ENCODE results near the gene OVOL2. TPM values are rescaled to one million over a fixed set of nuclear protein-coding genes. Genes with fewer than 3 reads are reported as not detected.

Gene OVOL2
- total and polyA plus RNA-seq, 10 donors: not detected

DNA sequence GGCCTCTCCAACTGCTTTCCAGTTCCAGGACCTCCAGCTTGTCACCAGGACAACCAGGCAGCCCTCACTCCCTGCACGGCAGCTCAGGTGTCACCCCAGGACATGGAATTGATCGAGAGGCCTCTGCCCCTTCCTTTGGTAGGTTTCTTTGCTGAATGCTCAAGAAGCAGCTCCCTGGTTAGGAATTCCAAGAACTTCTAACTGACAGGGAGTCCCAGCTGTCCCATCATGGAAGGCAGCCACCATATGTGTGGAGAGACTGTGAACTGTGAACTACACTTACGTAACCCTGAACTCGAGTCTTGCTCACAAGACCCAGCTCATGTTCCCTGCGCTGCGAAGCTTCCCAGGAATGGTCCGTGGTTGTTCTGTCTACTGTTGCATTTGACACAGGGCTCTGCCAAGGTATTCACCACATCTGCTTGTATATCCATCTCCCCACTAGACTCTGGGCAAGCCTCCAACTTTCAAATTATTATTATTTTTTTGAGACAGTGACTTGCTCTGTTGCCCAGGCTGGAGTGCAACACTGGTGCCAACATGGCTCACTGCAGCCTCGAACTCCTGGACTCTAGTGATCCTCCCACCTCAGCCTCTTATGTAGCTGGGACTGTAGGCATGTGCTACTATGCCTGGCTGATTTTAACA lies 53.2 kb downstream of the OVOL2 start:
- Histone ChIP-seq H3K4me1 (peaks cover 3 to 35% (median 16%) of the 10 kb centered on the region in 6 donors), H3K27ac (peak overlapping the region in 2 of 8 donors; percentile 51 to 69), H3K4me3 (no peak overlapping the region), H3K9me3 (no peaks in the 10 kb centered on the region), H3K27me3 (replicated peaks in 1 of 7) (no peaks in the 10 kb centered on the region), H3K36me3 (no peaks in the 10 kb centered on the region)
- intact Hi-C loops (cut with DNase I; ENCODE audit: low total_unique reads): no loop called here
- DNase-seq: peak; percentile 53
- WGBS, 5 donors: 72 to 86% (median 80%) methylated on average over 8 of the region's 8 CpGs
- TF ChIP-seq, protein P1, sequence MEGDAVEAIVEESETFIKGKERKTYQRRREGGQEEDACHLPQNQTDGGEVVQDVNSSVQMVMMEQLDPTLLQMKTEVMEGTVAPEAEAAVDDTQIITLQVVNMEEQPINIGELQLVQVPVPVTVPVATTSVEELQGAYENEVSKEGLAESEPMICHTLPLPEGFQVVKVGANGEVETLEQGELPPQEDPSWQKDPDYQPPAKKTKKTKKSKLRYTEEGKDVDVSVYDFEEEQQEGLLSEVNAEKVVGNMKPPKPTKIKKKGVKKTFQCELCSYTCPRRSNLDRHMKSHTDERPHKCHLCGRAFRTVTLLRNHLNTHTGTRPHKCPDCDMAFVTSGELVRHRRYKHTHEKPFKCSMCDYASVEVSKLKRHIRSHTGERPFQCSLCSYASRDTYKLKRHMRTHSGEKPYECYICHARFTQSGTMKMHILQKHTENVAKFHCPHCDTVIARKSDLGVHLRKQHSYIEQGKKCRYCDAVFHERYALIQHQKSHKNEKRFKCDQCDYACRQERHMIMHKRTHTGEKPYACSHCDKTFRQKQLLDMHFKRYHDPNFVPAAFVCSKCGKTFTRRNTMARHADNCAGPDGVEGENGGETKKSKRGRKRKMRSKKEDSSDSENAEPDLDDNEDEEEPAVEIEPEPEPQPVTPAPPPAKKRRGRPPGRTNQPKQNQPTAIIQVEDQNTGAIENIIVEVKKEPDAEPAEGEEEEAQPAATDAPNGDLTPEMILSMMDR (IDR thresholded peaks at IDR 0.05 in 8 of 11, conservative IDR thresholded peaks at IDR 0.05 in 3 of 11): no peak
- TF ChIP-seq POLR2AphosphoS5 (IDR thresholded peaks at IDR 0.05): no peak
- no peak for TF ChIP-seq POLR2A (IDR thresholded peaks at IDR 0.05)

DNA sequence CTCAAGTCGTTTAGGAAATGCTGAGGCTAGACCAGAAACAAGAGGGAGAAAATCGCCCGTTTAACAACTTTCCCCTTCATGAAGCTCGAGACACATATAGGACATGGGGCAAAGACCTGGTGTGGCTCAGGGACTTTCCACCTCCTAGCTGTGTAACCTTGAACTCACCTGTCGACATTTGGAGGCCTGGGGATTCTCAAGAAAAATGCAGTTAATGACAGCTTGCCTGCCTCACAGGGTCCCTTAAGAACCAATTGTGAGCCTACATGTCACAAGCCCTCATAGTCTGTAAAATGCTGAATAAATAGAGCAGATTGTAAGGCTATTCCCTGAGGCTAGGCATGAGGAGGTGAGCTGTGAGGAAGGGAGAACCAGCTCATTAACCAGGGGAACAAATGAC lies 53.8 kb downstream of the OVOL2 start:
- Histone ChIP-seq H3K27ac (peak overlapping the region in 3 of 8 donors; percentile 32 to 69 (median 51)), H3K27me3 (replicated peaks in 1 of 7) (no peaks in the 10 kb centered on the region), H3K4me3 (no peak overlapping the region), H3K4me1 (peaks cover 3 to 35% (median 16%) of the 10 kb centered on the region in 6 donors), H3K36me3 (no peaks in the 10 kb centered on the region), H3K9me3 (no peaks in the 10 kb centered on the region)
- no peak for DNase-seq
- intact Hi-C loops (cut with DNase I; ENCODE audit: low total_unique reads): no loop called here
- TF ChIP-seq, protein P1 (IDR thresholded peaks at IDR 0.05 in 8 of 11, conservative IDR thresholded peaks at IDR 0.05 in 3 of 11): no peak
- TF ChIP-seq POLR2AphosphoS5 (IDR thresholded peaks at IDR 0.05): no peak
- TF ChIP-seq POLR2A (IDR thresholded peaks at IDR 0.05): no peak
- 43 to 55% (median 49%) methylated on average over 5 of the region's 5 CpGs for whole genome bisulfite sequencing, 5 donors

DNA sequence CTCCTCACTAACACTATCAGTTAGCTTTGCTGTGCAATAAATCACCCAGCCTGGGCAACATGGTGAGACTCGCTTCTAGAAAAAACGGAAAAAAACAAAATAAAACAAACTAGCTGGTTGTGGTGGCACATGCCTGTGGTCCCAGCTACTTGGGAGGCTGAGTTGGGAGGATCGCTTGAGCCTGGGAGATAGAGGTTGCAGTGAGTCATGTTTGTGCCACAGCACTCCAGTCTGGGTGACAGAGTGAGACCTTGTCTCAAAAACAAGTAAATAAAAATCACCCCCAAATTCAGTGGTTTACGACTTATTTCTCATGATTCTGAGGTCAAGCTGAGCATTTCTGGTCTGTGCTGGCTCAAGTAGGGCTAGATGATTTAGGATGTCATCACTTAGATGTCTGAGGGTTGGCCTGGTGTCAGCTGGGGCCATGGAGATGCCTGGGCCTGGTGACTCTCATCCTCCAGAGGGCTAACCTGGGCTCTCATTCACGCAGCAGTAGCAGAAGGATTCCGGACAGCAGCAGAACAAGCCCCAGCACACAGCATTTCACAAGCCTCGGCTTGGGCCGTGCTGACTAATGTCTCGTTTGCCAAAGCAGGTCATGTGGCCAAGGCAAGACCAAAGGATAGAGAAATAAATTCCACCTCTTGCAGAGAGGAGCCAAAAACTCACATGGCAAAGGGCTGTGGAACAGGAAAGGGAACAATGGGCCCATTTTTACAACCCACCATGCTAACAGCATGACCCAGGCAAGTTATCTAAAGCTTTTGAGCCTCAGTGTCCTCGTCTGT lies 56.4 kb downstream of the OVOL2 start:
- intact Hi-C loops (cut with DNase I; ENCODE audit: low total_unique reads): no loop called here
- WGBS, 5 donors: 77 to 90% (median 84%) methylated on average over 10 of the region's 10 CpGs
- Histone ChIP-seq H3K36me3 (no peaks in the 10 kb centered on the region), H3K27me3 (replicated peaks in 1 of 7) (no peaks in the 10 kb centered on the region), H3K4me1 (peaks cover 3 to 46% (median 18%) of the 10 kb centered on the region in 6 donors), H3K27ac (no peak overlapping the region), H3K4me3 (no peak overlapping the region), H3K9me3 (no peaks in the 10 kb centered on the region)
- DNase-seq: no peak
- TF ChIP-seq POLR2AphosphoS5 (IDR thresholded peaks at IDR 0.05) (no peak), POLR2A (IDR thresholded peaks at IDR 0.05) (no peak)
- TF ChIP-seq, protein P1 (IDR thresholded peaks at IDR 0.05 in 8 of 11, conservative IDR thresholded peaks at IDR 0.05 in 3 of 11): no peak

DNA sequence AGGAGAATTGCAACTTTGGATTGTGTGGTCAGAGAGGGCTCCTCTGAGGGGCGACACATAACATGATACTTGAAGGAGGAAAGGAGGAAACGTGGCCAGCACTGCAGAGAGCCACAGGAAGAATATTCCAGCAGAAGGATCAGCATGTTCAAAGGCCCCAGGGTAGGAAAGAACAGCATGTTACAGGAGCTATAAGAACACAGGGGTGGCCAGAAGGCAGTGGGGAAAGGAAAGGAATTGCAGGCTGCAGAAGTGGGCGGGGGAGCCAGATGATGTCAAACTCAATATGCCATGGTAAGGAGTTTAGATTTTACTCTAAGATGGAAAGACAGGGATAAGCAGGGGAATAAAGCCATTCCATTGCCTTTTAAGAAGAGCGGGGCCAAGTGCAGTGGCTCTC lies 58.1 kb downstream of the OVOL2 start:
- no peaks in the 10 kb centered on the region for H3K9me3 ChIP-seq
- H3K27ac ChIP-seq: no peak overlapping the region
- TF ChIP-seq POLR2A (IDR thresholded peaks at IDR 0.05): no peak
- TF ChIP-seq POLR2AphosphoS5 (IDR thresholded peaks at IDR 0.05): no peak
- TF ChIP-seq, protein P1 (IDR thresholded peaks at IDR 0.05 in 8 of 11, conservative IDR thresholded peaks at IDR 0.05 in 3 of 11): no peak
- WGBS, 5 donors: 71 to 90% (median 77%) methylated on average over 4 of the region's 4 CpGs
- no peaks in the 10 kb centered on the region for H3K27me3 ChIP-seq (replicated peaks in 1 of 7)
- intact Hi-C loops (cut with DNase I; ENCODE audit: low total_unique reads): loop anchor here (10.0 kb wide), 4 partner anchors 55 to 495 kb away; partner anchors contain the start of gene BFSP1
- no peaks in the 10 kb centered on the region for H3K36me3 ChIP-seq
- H3K4me1 ChIP-seq: peaks cover 3 to 40% (median 16%) of the 10 kb centered on the region in 6 donors
- no peak overlapping the region for H3K4me3 ChIP-seq
- DNase-seq: no peak

All from spleen (tissue), 11 donors.